SK-N-SH treated with all-trans-retinoic acid at 6 μM for 48 hours (cell line): ENCODE data around the gene SCYGR6.

ENCODE experiments used
- ATAC-seq: fragments of 200-7000 bp; cut with Tn5 transposase; 3 replicates; pipeline ENCODE4 v1.9.1; 2020; ENCODE audit warnings: mild to moderate bottlenecking, moderate library complexity
- CREB5 ChIP-seq: fragments of 250-450 bp; sonication (Bioruptor Pico); IDR thresholded peaks from 2 replicates; pipeline ENCODE4 v1.5.1; 2020; ENCODE audit warnings: low read depth, mild to moderate bottlenecking, moderate library complexity
- CSDC2 ChIP-seq: fragments of 250-450 bp; sonication (Bioruptor Pico); IDR thresholded peaks from 2 replicates; pipeline ENCODE4 v1.5.0; 2020; ENCODE audit warnings: mild to moderate bottlenecking, moderate library complexity
- ESRRG ChIP-seq: fragments of 250-450 bp; sonication (Bioruptor Pico); IDR thresholded peaks from 2 replicates; pipeline ENCODE4 v1.6.1; 2021; ENCODE audit warnings: mild to moderate bottlenecking
- GLIS3 ChIP-seq: fragments of 250-450 bp; sonication (Bioruptor Pico); IDR thresholded peaks from 2 replicates; pipeline ENCODE4 v1.5.0; 2020; ENCODE audit warnings: mild to moderate bottlenecking, moderate library complexity
- ISL1 ChIP-seq: fragments of 250-450 bp; sonication (Bioruptor Pico); IDR thresholded peaks from 2 replicates; pipeline ENCODE4 v2.1.2; 2022; ENCODE audit warnings: mild to moderate bottlenecking, moderate library complexity
- OSR1 ChIP-seq: fragments of 250-450 bp; sonication (Bioruptor Pico); IDR thresholded peaks from 2 replicates; pipeline ENCODE4 v1.8.0; 2022; ENCODE audit warnings: moderate library complexity, mild to moderate bottlenecking, inconsistent platforms
- PATZ1 ChIP-seq: fragments of 250-450 bp; sonication (Bioruptor Pico); IDR thresholded peaks from 2 replicates; pipeline ENCODE4 v1.8.0; 2020; ENCODE audit warnings: mild to moderate bottlenecking, moderate library complexity, borderline replicate concordance
- POU6F1 ChIP-seq: fragments of 250-450 bp; sonication (Bioruptor Pico); IDR thresholded peaks from 2 replicates; pipeline ENCODE4 v1.8.0; 2021; ENCODE audit warnings: low read depth, mild to moderate bottlenecking, moderate library complexity, borderline replicate concordance
- PPARA ChIP-seq: fragments of 250-450 bp; sonication (Bioruptor Pico); IDR thresholded peaks from 2 replicates; pipeline ENCODE4 v1.5.0; 2020; ENCODE audit warnings: mild to moderate bottlenecking, borderline replicate concordance
- RARB ChIP-seq: fragments of 250-450 bp; sonication (Bioruptor Pico); IDR thresholded peaks from 2 replicates; pipeline ENCODE4 v1.8.0; 2021; ENCODE audit warnings: mild to moderate bottlenecking, moderate library complexity
- SNAI2 ChIP-seq: fragments of 250-450 bp; sonication (Bioruptor Pico); IDR thresholded peaks from 2 replicates; pipeline ENCODE4 v1.5.0; 2020; ENCODE audit warnings: mild to moderate bottlenecking, moderate library complexity
- TCF4 ChIP-seq: fragments of 250-450 bp; sonication (Bioruptor Pico); IDR thresholded peaks from 2 replicates; pipeline ENCODE4 v1.8.0; 2021; ENCODE audit warnings: mild to moderate bottlenecking, moderate library complexity, borderline replicate concordance
- TOX ChIP-seq: fragments of 250-450 bp; sonication (Bioruptor Pico); IDR thresholded peaks from 2 replicates; pipeline ENCODE4 v1.8.0; 2021; ENCODE audit warnings: mild to moderate bottlenecking, moderate library complexity, borderline replicate concordance
- TSHZ2 ChIP-seq: fragments of 250-450 bp; sonication (Bioruptor Pico); IDR thresholded peaks from 2 replicates; pipeline ENCODE4 v1.5.0; 2020; ENCODE audit warnings: mild to moderate bottlenecking, moderate library complexity
- ZC3H10 ChIP-seq: fragments of 250-450 bp; sonication (Bioruptor Pico); IDR thresholded peaks from 2 replicates; pipeline ENCODE4 v1.5.1; 2021; ENCODE audit warnings: mild to moderate bottlenecking, moderate library complexity
- ZFP3 ChIP-seq: fragments of 250-450 bp; sonication (Bioruptor Pico); IDR thresholded peaks from 2 replicates; pipeline ENCODE4 v1.5.0; 2020; ENCODE audit warnings: mild to moderate bottlenecking, moderate library complexity
- ZFP30 ChIP-seq: fragments of 450-650 bp; formaldehyde crosslinking; IDR thresholded peaks from 2 replicates; pipeline ENCODE4 v1.5.0; 2022; ENCODE audit warnings: mild to moderate bottlenecking, moderate library complexity
- ZNF565 ChIP-seq: fragments of 450-650 bp; formaldehyde crosslinking; conservative IDR thresholded peaks from 2 replicates; pipeline ENCODE4 v1.5.0; 2020; ENCODE audit warnings: low read depth, mild to moderate bottlenecking, moderate library complexity
- ZNF70 ChIP-seq: fragments of 450-650 bp; formaldehyde crosslinking; IDR thresholded peaks from 2 replicates; pipeline ENCODE4 v1.5.0; 2020; ENCODE audit warnings: mild to moderate bottlenecking, moderate library complexity
- ZNF8 ChIP-seq: fragments of 450-650 bp; formaldehyde crosslinking; IDR thresholded peaks from 2 replicates; pipeline ENCODE4 v1.5.0; 2020; ENCODE audit warnings: mild to moderate bottlenecking, moderate library complexity

The SCYGR6 gene

GRCh38 chr2:227719641-227720040 is 4.9 kb downstream of the SCYGR6 start:
- TF ChIP-seq ZC3H10 (CRISPR knock-in tag) (no peak), CREB5 (CRISPR knock-in tag) (no peak), PPARA (CRISPR knock-in tag) (no peak), TOX (CRISPR knock-in tag) (no peak), RARB (CRISPR knock-in tag) (no peak), ZNF8 (CRISPR knock-in tag) (no peak), ESRRG (CRISPR knock-in tag) (no peak), ZNF70 (CRISPR knock-in tag) (no peak), CSDC2 (no peak), ZFP3 (CRISPR knock-in tag) (no peak), ZFP30 (CRISPR knock-in tag) (no peak), TSHZ2 (no peak), ZNF565 (CRISPR knock-in tag) (no peak), ISL1 (CRISPR knock-in tag) (no peak), TCF4 (CRISPR knock-in tag) (no peak), SNAI2 (no peak)

GRCh38 chr2:227717687-227718567 is 6.6 kb downstream of the SCYGR6 start, which contains the start of gene SLC19A3:
Gene SLC19A3, minus strand, starts transcription at chr2:227718028. Its CDS starts 15,710 bp downstream, at chr2:227702318.
- TF ChIP-seq POU6F1 (CRISPR knock-in tag), result no peak
- TF ChIP-seq OSR1 (CRISPR knock-in tag), result no peak
- no peak for TF ChIP-seq ZNF70 (CRISPR knock-in tag)
- no peak for TF ChIP-seq CREB5 (CRISPR knock-in tag)
- TF ChIP-seq PPARA (CRISPR knock-in tag), result no peak
- no peak for TF ChIP-seq ESRRG (CRISPR knock-in tag)
- TF ChIP-seq TCF4 (CRISPR knock-in tag), result no peak
- no peak for TF ChIP-seq PATZ1 (CRISPR knock-in tag)
- no peak for TF ChIP-seq TSHZ2
- no peak for TF ChIP-seq GLIS3 (CRISPR knock-in tag)
- ATAC-seq, result peak; percentile 96

More at GRCh38 chr2:227719641-227720040, 4.9 kb downstream of the SCYGR6 start:
- ATAC-seq, result no peak
